GM12878 (cell line): Measurements from ENCODE around the gene WNK1. TPM values are rescaled to one million over a fixed set of nuclear protein-coding genes. Genes with fewer than 3 reads are reported as not detected.
A peak's percentile ranks its signal among the peaks of the same experiment; 100 is the strongest.

Source experiments
- ASH2L ChIP-seq: fragments of 300-600, 200-600 bp; sonication (generic); IDR thresholded peaks from 2 replicates; pipeline ENCODE4 v1.6.1; 2017; ENCODE audit warnings: low read depth, mild to moderate bottlenecking, borderline replicate concordance
- CHD1 ChIP-seq: IDR thresholded peaks from 2 replicates; pipeline ENCODE4 v1.6.1; 2012; ENCODE audit warnings: low read depth, low read length, improper control_type of control experiment
- CTCF ChIP-seq, 3 experiments: IDR thresholded peaks in 2 of 3; conservative IDR thresholded peaks in 1 of 3; 2 replicates each; pipeline ENCODE4 v1.5.1; 2011; ENCODE audit warnings: low read depth in 3 of 3, low read length in 3 of 3, mild to moderate bottlenecking in 3 of 3, control low read depth in 2 of 3, moderate library complexity in 2 of 3, inconsistent platforms in 1 of 3, mixed read lengths in 1 of 3; ENCODE audit not compliant: control insufficient read depth in 2 of 3, insufficient read depth in 1 of 3; ENCODE audit errors: extremely low read depth in 1 of 3
- DPF2 ChIP-seq: fragments of 450-650 bp; IDR thresholded peaks from 2 replicates; pipeline ENCODE4 v1.6.1; 2017; ENCODE audit warnings: mild to moderate bottlenecking
- FOXM1 ChIP-seq: IDR thresholded peaks from 2 replicates; pipeline ENCODE4 v1.6.1; 2012; ENCODE audit warnings: low read depth, mild to moderate bottlenecking, inconsistent platforms, low read length, moderate library complexity
- GABPA ChIP-seq: IDR thresholded peaks from 2 replicates; pipeline ENCODE4 v1.6.1; 2014; ENCODE audit warnings: antibody characterized with exemption, low read depth, mild to moderate bottlenecking, inconsistent platforms
- MEF2B ChIP-seq: fragments of 450-650 bp; IDR thresholded peaks from 2 replicates; pipeline ENCODE4 v1.6.1; 2018; ENCODE audit warnings: mild to moderate bottlenecking, moderate library complexity; ENCODE audit not compliant: partially characterized antibody, poor library complexity, severe bottlenecking
- MLLT1 ChIP-seq: fragments of 450-650 bp; IDR thresholded peaks from 2 replicates; pipeline ENCODE4 v1.6.1; 2016; ENCODE audit warnings: mild to moderate bottlenecking
- NFXL1 ChIP-seq: fragments of 450-650 bp; IDR thresholded peaks from 2 replicates; pipeline ENCODE4 v1.6.1; 2017; ENCODE audit warnings: antibody characterized with exemption, mild to moderate bottlenecking, borderline replicate concordance
- NFYA ChIP-seq: IDR thresholded peaks from 2 replicates; pipeline ENCODE4 v1.6.1; 2011; ENCODE audit warnings: low read depth, mild to moderate bottlenecking, low read length, improper control_type of control experiment, borderline replicate concordance
- NR2F1 ChIP-seq: fragments of 450-650 bp; conservative IDR thresholded peaks from 2 replicates; pipeline ENCODE4 v1.6.1; 2017; ENCODE audit warnings: mild to moderate bottlenecking
- PML ChIP-seq: IDR thresholded peaks from 2 replicates; pipeline ENCODE4 v1.6.1; 2012; ENCODE audit warnings: low read length, inconsistent platforms
- SREBF2 ChIP-seq: IDR thresholded peaks from 2 replicates; pipeline ENCODE4 v1.6.1; 2012; ENCODE audit warnings: mild to moderate bottlenecking, low read length
- SRF ChIP-seq, 2 experiments: IDR thresholded peaks; 2 replicates each; pipeline ENCODE4 v1.6.1; 2011; ENCODE audit warnings: low read depth in 2 of 2, low read length in 2 of 2, mild to moderate bottlenecking in 1 of 2, moderate library complexity in 1 of 2
- TCF7 ChIP-seq: IDR thresholded peaks from 2 replicates; pipeline ENCODE4 v1.6.1; 2014; ENCODE audit warnings: antibody characterized with exemption, borderline replicate concordance
- polyA plus RNA-seq, 11 experiments: library from polyadenylated mRNA; depleted of rRNA in 4 of 11; unstranded in 6 of 11; stranded (reverse) in 5 of 11; fragments of >200 nt; fragmentation: Nextera tagmentation in 4 of 11; fragmentation: Illumina TruSeq in 1 of 11; extraction: Ambion mirVana in 4 of 11; extraction: Trizol in 1 of 11; gene quantifications; 1 replicate in 1 of 11; 2 replicates in 10 of 11; pipeline versions ENCODE4 v1.2.1 to v1.2.3, GENCODE V29; 2011 to 2016; ENCODE audit warnings: inconsistent platforms in 2 of 11, missing spikeins in 2 of 11, low read depth in 1 of 11
- total RNA-seq, 4 experiments: library from RNA; depleted of rRNA in 3 of 4; stranded (reverse); fragments of >200 nt in 3 of 4; fragmentation: Illumina TruSeq in 1 of 4; extraction: Trizol in 1 of 4; gene quantifications; 2 replicates each; pipeline versions ENCODE4 v1.2.1 to v1.2.3, GENCODE V29; 2013 to 2021
- TF ChIP-seq, protein P1 (sequence below): IDR thresholded peaks from 2 replicates; pipeline ENCODE4 v1.6.1; 2012; ENCODE audit warnings: improper control_type of control experiment, low read depth, low read length; ENCODE audit not compliant: insufficient replicate concordance
- TF ChIP-seq, protein P2 (sequence below): fragments of 450-650 bp; formaldehyde crosslinking; IDR thresholded peaks from 2 replicates; pipeline ENCODE4 v1.5.0; 2022; ENCODE audit warnings: mild to moderate bottlenecking, missing genetic modification characterization

The WNK1 gene
- total and polyA plus RNA-seq, 10 of the 15 experiments (the other 5 are each of a cell fraction or from before 2014, with no cell fraction given), result 9.6 to 151 (median 86.6) TPM

DNA sequence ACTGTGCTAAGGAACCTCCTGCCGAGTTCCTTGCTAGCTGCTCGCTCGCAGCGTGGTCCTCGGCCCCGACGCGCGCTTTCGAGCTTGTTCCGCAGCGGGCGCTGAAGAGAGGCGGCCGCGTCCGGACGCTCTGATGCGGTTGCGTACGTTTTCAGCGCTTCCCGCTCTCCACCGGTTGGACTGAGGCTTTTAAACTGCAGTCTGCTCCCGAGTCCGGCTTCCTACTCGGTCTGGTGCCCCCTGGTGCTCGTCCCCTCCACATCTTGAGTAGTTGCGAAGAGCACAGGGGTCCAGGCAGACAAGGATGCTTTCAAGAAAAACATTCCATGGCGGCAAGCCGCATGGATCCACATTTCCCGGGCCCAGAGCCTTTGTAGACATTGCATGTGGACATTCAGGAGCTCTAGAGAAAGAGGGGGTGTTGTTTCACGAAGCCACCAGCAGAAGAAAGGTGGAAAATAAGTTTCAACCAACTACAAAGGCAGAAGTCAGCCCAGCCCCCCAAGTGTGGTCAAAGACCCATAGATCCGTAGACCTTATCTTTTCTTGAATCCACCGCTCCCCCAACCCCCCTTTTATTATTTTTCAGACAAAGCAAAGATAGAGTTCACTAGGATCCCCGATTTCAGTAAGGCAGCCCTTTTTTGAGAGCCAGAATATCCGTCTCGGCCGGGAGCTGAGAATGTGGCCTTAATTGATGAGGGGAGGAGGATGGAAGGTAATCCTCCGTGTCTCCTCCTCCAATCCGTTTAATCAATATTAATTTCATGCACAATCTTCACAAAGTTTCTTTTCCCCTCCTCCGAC, 984 bp upstream of the WNK1 start (continued):
- TF ChIP-seq, protein P1, sequence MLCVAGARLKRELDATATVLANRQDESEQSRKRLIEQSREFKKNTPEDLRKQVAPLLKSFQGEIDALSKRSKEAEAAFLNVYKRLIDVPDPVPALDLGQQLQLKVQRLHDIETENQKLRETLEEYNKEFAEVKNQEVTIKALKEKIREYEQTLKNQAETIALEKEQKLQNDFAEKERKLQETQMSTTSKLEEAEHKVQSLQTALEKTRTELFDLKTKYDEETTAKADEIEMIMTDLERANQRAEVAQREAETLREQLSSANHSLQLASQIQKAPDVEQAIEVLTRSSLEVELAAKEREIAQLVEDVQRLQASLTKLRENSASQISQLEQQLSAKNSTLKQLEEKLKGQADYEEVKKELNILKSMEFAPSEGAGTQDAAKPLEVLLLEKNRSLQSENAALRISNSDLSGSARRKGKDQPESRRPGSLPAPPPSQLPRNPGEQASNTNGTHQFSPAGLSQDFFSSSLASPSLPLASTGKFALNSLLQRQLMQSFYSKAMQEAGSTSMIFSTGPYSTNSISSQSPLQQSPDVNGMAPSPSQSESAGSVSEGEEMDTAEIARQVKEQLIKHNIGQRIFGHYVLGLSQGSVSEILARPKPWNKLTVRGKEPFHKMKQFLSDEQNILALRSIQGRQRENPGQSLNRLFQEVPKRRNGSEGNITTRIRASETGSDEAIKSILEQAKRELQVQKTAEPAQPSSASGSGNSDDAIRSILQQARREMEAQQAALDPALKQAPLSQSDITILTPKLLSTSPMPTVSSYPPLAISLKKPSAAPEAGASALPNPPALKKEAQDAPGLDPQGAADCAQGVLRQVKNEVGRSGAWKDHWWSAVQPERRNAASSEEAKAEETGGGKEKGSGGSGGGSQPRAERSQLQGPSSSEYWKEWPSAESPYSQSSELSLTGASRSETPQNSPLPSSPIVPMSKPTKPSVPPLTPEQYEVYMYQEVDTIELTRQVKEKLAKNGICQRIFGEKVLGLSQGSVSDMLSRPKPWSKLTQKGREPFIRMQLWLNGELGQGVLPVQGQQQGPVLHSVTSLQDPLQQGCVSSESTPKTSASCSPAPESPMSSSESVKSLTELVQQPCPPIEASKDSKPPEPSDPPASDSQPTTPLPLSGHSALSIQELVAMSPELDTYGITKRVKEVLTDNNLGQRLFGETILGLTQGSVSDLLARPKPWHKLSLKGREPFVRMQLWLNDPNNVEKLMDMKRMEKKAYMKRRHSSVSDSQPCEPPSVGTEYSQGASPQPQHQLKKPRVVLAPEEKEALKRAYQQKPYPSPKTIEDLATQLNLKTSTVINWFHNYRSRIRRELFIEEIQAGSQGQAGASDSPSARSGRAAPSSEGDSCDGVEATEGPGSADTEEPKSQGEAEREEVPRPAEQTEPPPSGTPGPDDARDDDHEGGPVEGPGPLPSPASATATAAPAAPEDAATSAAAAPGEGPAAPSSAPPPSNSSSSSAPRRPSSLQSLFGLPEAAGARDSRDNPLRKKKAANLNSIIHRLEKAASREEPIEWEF, result no peak
- TF ChIP-seq SRF (IDR thresholded peaks at IDR 0.05; ENCODE audit: low read depth in 2 of 2, low read length in 2 of 2) (no peak), CHD1 (0 out of 2 replicates have a peak, but pooled peaks have one; percentile 40), NFXL1 (no peak), MEF2B (peak; percentile 19), FOXM1 (peak; percentile 75; the same call in 1 of the 2 replicates), MLLT1 (peak; percentile 93), ASH2L (0 out of 2 replicates have a peak, but pooled peaks have one; percentile 35), SREBF2 (no peak), NFYA (no peak), NR2F1 (0 out of 2 replicates have a peak, but pooled peaks have one; percentile 30), PML (peak; percentile 84; the same call in 1 of the 2 replicates), CTCF (IDR thresholded peaks at IDR 0.05 in 2 of 3, conservative IDR thresholded peaks at IDR 0.05 in 1 of 3; ENCODE audit: control insufficient read depth in 2 of 3, extremely low read depth in 1 of 3, insufficient read depth in 1 of 3, low read depth in 3 of 3, low read length in 3 of 3) (peak; percentile 73 to 84 (median 78)), TCF7 (no peak), GABPA (0 out of 2 replicates have a peak, but pooled peaks have one; percentile 22), DPF2 (peak; percentile 70)
- TF ChIP-seq, protein P2, sequence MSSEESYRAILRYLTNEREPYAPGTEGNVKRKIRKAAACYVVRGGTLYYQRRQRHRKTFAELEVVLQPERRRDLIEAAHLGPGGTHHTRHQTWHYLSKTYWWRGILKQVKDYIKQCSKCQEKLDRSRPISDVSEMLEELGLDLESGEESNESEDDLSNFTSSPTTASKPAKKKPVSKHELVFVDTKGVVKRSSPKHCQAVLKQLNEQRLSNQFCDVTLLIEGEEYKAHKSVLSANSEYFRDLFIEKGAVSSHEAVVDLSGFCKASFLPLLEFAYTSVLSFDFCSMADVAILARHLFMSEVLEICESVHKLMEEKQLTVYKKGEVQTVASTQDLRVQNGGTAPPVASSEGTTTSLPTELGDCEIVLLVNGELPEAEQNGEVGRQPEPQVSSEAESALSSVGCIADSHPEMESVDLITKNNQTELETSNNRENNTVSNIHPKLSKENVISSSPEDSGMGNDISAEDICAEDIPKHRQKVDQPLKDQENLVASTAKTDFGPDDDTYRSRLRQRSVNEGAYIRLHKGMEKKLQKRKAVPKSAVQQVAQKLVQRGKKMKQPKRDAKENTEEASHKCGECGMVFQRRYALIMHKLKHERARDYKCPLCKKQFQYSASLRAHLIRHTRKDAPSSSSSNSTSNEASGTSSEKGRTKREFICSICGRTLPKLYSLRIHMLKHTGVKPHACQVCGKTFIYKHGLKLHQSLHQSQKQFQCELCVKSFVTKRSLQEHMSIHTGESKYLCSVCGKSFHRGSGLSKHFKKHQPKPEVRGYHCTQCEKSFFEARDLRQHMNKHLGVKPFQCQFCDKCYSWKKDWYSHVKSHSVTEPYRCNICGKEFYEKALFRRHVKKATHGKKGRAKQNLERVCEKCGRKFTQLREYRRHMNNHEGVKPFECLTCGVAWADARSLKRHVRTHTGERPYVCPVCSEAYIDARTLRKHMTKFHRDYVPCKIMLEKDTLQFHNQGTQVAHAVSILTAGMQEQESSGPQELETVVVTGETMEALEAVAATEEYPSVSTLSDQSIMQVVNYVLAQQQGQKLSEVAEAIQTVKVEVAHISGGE (CRISPR knock-in tag), result no peak
